Progenitor cell of endocrine pancreas (in vitro differentiated cells): ENCODE measurements around the gene WDR33. TPM values are rescaled to one million over a fixed set of nuclear protein-coding genes. Genes with fewer than 3 reads are reported as not detected.
"Not testable (repeated sequence)": the region's sequence is repeated elsewhere in the genome, so short reads cannot be mapped to it uniquely, and the experiment has no call there.

Experiments used
- DNase-seq: peaks from one replicate; pipeline ENCODE4 v3.0.0; 2021; ENCODE audit warnings: low spot score; ENCODE audit not compliant: unreplicated experiment
- H3K27ac Mint-ChIP-seq: 2 replicates; pipeline ENCODE4 v1.8.0; 2021; ENCODE audit warnings: mild to moderate bottlenecking, moderate library complexity, mixed read lengths
- H3K27me3 Mint-ChIP-seq: 2 replicates; pipeline ENCODE4 v1.8.0; 2021; ENCODE audit warnings: mixed read lengths
- H3K36me3 Mint-ChIP-seq: 2 replicates; pipeline ENCODE4 v1.8.0; 2022; ENCODE audit warnings: mixed read lengths; ENCODE audit not compliant: insufficient read depth
- H3K4me1 Mint-ChIP-seq: 2 replicates; pipeline ENCODE4 v1.8.0; 2021; ENCODE audit warnings: low read depth, mixed read lengths
- H3K4me3 Mint-ChIP-seq: 2 replicates; pipeline ENCODE4 v1.8.0; 2021; ENCODE audit warnings: low read depth, mild to moderate bottlenecking, moderate library complexity, mixed read lengths
- H3K9me3 Mint-ChIP-seq: 2 replicates; pipeline ENCODE4 v1.8.0; 2021; ENCODE audit warnings: low read depth, mixed read lengths
- CTCF ChIP-seq: fragments of 200-600 bp; sonication (generic); IDR thresholded peaks from one replicate; pipeline ENCODE4 v1.5.0; 2021; ENCODE audit warnings: antibody characterized with exemption, mild to moderate bottlenecking; ENCODE audit not compliant: unreplicated experiment
- total RNA-seq: library from RNA; stranded (reverse); gene quantifications from 2 replicates; pipeline ENCODE4 v1.2.1, GENCODE V29; 2021

The WDR33 gene
- total RNA-seq, 1 donor from 2014 or later, result 74.2 TPM

GRCh38 chr2:127840893-127841292 is 29.9 kb upstream of the WDR33 start:
- Mint-ChIP-seq H3K4me1 (no peaks in the 10 kb centered on the region), H3K27ac (no peak overlapping the region), H3K36me3 (peaks cover 11% of the 10 kb centered on the region), H3K27me3 (peaks cover 2% of the 10 kb centered on the region), H3K4me3 (no peak overlapping the region), H3K9me3 (peaks cover 6% of the 10 kb centered on the region)
- no peak for TF ChIP-seq CTCF
- DNase-seq, result no peak

GRCh38 chr2:127834951-127835350 is 24.0 kb upstream of the WDR33 start:
- H3K36me3 Mint-ChIP-seq, result no peaks in the 10 kb centered on the region
- H3K27ac Mint-ChIP-seq, result no peak overlapping the region
- no peak for TF ChIP-seq CTCF
- no peak overlapping the region for H3K4me3 Mint-ChIP-seq
- no peaks in the 10 kb centered on the region for H3K27me3 Mint-ChIP-seq
- no peaks in the 10 kb centered on the region for H3K4me1 Mint-ChIP-seq
- H3K9me3 Mint-ChIP-seq, result no peaks in the 10 kb centered on the region
- no peak for DNase-seq

- Mint-ChIP-seq H3K9me3 (peaks cover 19% of the 10 kb centered on the region), H3K27me3 (no peaks in the 10 kb centered on the region), H3K27ac (no peak overlapping the region), H3K4me3 (no peak overlapping the region), H3K4me1 (no peaks in the 10 kb centered on the region), H3K36me3 (peaks cover 2% of the 10 kb centered on the region)
- TF ChIP-seq CTCF, result no peak
- no peak for DNase-seq
Measured at GRCh38 chr2:127829845-127830246, 18.9 kb upstream of the WDR33 start.

GRCh38 chr2:127826708-127827107 is 15.7 kb upstream of the WDR33 start:
- peaks cover 26% of the 10 kb centered on the region for H3K9me3 Mint-ChIP-seq
- H3K4me3 Mint-ChIP-seq, H3K27ac Mint-ChIP-seq, DNase-seq, H3K4me1 Mint-ChIP-seq, H3K27me3 Mint-ChIP-seq, H3K36me3 Mint-ChIP-seq: not testable (repeated sequence)

GRCh38 chr2:127826047-127826446 is 15.1 kb upstream of the WDR33 start:
- H3K27ac Mint-ChIP-seq, result no peak overlapping the region
- H3K36me3 Mint-ChIP-seq, result peaks cover 2% of the 10 kb centered on the region
- no peaks in the 10 kb centered on the region for H3K4me1 Mint-ChIP-seq
- H3K9me3 Mint-ChIP-seq, result peaks cover 26% of the 10 kb centered on the region
- TF ChIP-seq CTCF, result no peak
- H3K27me3 Mint-ChIP-seq, result no peaks in the 10 kb centered on the region
- H3K4me3 Mint-ChIP-seq, result no peak overlapping the region
- no peak for DNase-seq

- Mint-ChIP-seq H3K27me3 (no peaks in the 10 kb centered on the region), H3K36me3 (no peaks in the 10 kb centered on the region), H3K4me1 (no peaks in the 10 kb centered on the region), H3K27ac (no peak overlapping the region), H3K9me3 (peaks cover 26% of the 10 kb centered on the region), H3K4me3 (no peak overlapping the region)
- TF ChIP-seq CTCF, result no peak
- no peak for DNase-seq
Measured at GRCh38 chr2:127820080-127820668, 9.2 kb upstream of the WDR33 start.
